K562 (cell line): ENCODE data around the gene LST1. TPM values are rescaled to one million over a fixed set of nuclear protein-coding genes. Genes with fewer than 3 reads are reported as not detected.
A peak's percentile ranks its signal among the peaks of the same experiment; 100 is the strongest.

ENCODE experiments used
- BHLHE40 ChIP-seq: IDR thresholded peaks from 2 replicates; pipeline ENCODE4 v1.6.1; 2011; ENCODE audit warnings: low read length, improper control_type of control experiment
- CBFA2T3 ChIP-seq: fragments of 450-650 bp; IDR thresholded peaks from 2 replicates; pipeline ENCODE4 v1.6.1; 2017
- CCAR2 ChIP-seq: fragments of 200-400 bp; formaldehyde crosslinking; IDR thresholded peaks from 2 replicates; pipeline ENCODE4 v1.6.1; 2017; ENCODE audit warnings: mild to moderate bottlenecking, low read depth, low read length
- CGGBP1 ChIP-seq: fragments of 250-450 bp; sonication (Bioruptor Pico); IDR thresholded peaks from 2 replicates; pipeline ENCODE4 v1.9.0; 2021; ENCODE audit warnings: mild to moderate bottlenecking
- CHD1 ChIP-seq: fragments of 200-600 bp; sonication (generic); IDR thresholded peaks from one replicate; pipeline ENCODE4 v1.6.1; 2012; ENCODE audit warnings: mild to moderate bottlenecking, moderate library complexity, low read length, inconsistent platforms
- ELF4 ChIP-seq: fragments of 450-650 bp; formaldehyde crosslinking; IDR thresholded peaks from 2 replicates; pipeline ENCODE4 v1.4.0; 2022; ENCODE audit warnings: missing genetic modification characterization
- EP400 ChIP-seq: fragments of 450-650 bp; IDR thresholded peaks from 2 replicates; pipeline ENCODE4 v1.6.1; 2017; ENCODE audit warnings: antibody characterized with exemption, mild to moderate bottlenecking, moderate library complexity
- HIVEP1 ChIP-seq: fragments of 250-450 bp; sonication (Bioruptor Pico); IDR thresholded peaks from 2 replicates; pipeline ENCODE4 v1.4.0; 2020; ENCODE audit warnings: mild to moderate bottlenecking
- IRF1 ChIP-seq: sonication (generic); formaldehyde crosslinking; IDR thresholded peaks from 2 replicates; pipeline ENCODE4 v1.8.0; 2022; ENCODE audit warnings: missing genetic modification reagents, mild to moderate bottlenecking, borderline replicate concordance
- LARP7 ChIP-seq: fragments of 450-650 bp; IDR thresholded peaks from 2 replicates; pipeline ENCODE4 v1.6.1; 2016
- LCOR ChIP-seq: sonication (generic); formaldehyde crosslinking; IDR thresholded peaks from 2 replicates; pipeline ENCODE4 v1.8.0; 2022; ENCODE audit warnings: mild to moderate bottlenecking, missing genetic modification reagents
- LEF1 ChIP-seq: fragments of 450-650 bp; IDR thresholded peaks from 2 replicates; pipeline ENCODE4 v1.6.1; 2016; ENCODE audit warnings: mild to moderate bottlenecking
- MIER1 ChIP-seq: fragments of 450-650 bp; IDR thresholded peaks from 2 replicates; pipeline ENCODE4 v1.6.1; 2016; ENCODE audit warnings: antibody characterized with exemption, mild to moderate bottlenecking, low read depth
- NKRF ChIP-seq: fragments of 450-650 bp; IDR thresholded peaks from 2 replicates; pipeline ENCODE4 v1.6.1; 2016; ENCODE audit warnings: borderline replicate concordance
- RBBP5 ChIP-seq: fragments of 200-600 bp; sonication (generic); IDR thresholded peaks from 2 replicates; pipeline ENCODE4 v1.6.1; 2012; ENCODE audit warnings: borderline replicate concordance, mild to moderate bottlenecking, low read length, control low read depth, inconsistent platforms; ENCODE audit not compliant: insufficient read depth, poor library complexity, severe bottlenecking
- RBM22 ChIP-seq: fragments of 200-400 bp; formaldehyde crosslinking; IDR thresholded peaks from 2 replicates; pipeline ENCODE4 v1.6.1; 2018; ENCODE audit warnings: low read length, low read depth; ENCODE audit not compliant: poor library complexity, severe bottlenecking
- RNF219 ChIP-seq: fragments of 250-450 bp; sonication (Bioruptor Pico); IDR thresholded peaks from 2 replicates; pipeline ENCODE4 v1.5.0; 2022; ENCODE audit warnings: mild to moderate bottlenecking
- SAP30 ChIP-seq: fragments of 200-600 bp; sonication (generic); IDR thresholded peaks from 2 replicates; pipeline ENCODE4 v1.6.1; 2012; ENCODE audit warnings: borderline replicate concordance, low read depth, mild to moderate bottlenecking, moderate library complexity, low read length, control low read depth, inconsistent platforms; ENCODE audit not compliant: insufficient read depth, poor library complexity, severe bottlenecking
- ZNF431 ChIP-seq: sonication (generic); formaldehyde crosslinking; IDR thresholded peaks from 2 replicates; pipeline ENCODE4 v1.8.0; 2022; ENCODE audit warnings: mild to moderate bottlenecking, missing genetic modification reagents
- ZNF449 ChIP-seq: fragments of 250-450 bp; sonication (Bioruptor Pico); IDR thresholded peaks from 2 replicates; pipeline ENCODE4 v1.8.0; 2022; ENCODE audit warnings: moderate library complexity, mild to moderate bottlenecking, inconsistent platforms
- ZNF696 ChIP-seq: fragments of 250-450 bp; sonication (Bioruptor Pico); conservative IDR thresholded peaks from 2 replicates; pipeline ENCODE4 v1.4.0; 2020; ENCODE audit warnings: mild to moderate bottlenecking, moderate library complexity
- polyA plus RNA-seq, 8 experiments: library from polyadenylated mRNA; depleted of rRNA in 4 of 8; stranded (reverse) in 5 of 8; unstranded in 3 of 8; fragments of >200 nt; fragmentation: Nextera tagmentation in 2 of 8; fragmentation: Illumina TruSeq in 1 of 8; extraction: Ambion mirVana in 2 of 8; extraction: Trizol in 1 of 8; gene quantifications; 2 replicates each; pipeline versions ENCODE4 v1.2.1 to v1.2.3, GENCODE V29; 2011 to 2014; ENCODE audit warnings: inconsistent platforms in 1 of 8, missing spikeins in 1 of 8
- total RNA-seq, 7 experiments: library from RNA; depleted of rRNA in 6 of 7; stranded (reverse); fragments of >200 nt in 6 of 7; fragmentation: Illumina TruSeq in 2 of 7; extraction: Trizol in 2 of 7; gene quantifications; 2 replicates each; pipeline versions ENCODE4 v1.2.1 to v1.2.3, GENCODE V29; 2011 to 2021; ENCODE audit warnings: low replicate concordance in 1 of 7

LST1 gene
- total and polyA plus RNA-seq, 9 of the 15 experiments (the other 6 are each of a cell fraction or from before 2014, with no cell fraction given): 0.82 to 7.8 (median 1.7) TPM

GRCh38 chr6:31541059-31541657 is 44.9 kb upstream of the LST1 start (continued):
- no peak for TF ChIP-seq BHLHE40
- TF ChIP-seq CCAR2: no peak
- TF ChIP-seq LEF1: peak; percentile 10; the same call in 1 of the 2 replicates
- no peak for TF ChIP-seq ELF4 (CRISPR knock-in tag)
- TF ChIP-seq NKRF: peak; percentile 71; the same call in 1 of the 2 replicates
- 0 out of 2 replicates have a peak, but pooled peaks have one; percentile 9 for TF ChIP-seq ZNF449 (CRISPR knock-in tag)
- TF ChIP-seq MIER1: peak; percentile 65; the same call in 1 of the 2 replicates
- TF ChIP-seq CBFA2T3: no peak
- TF ChIP-seq ZNF431: 0 out of 2 replicates have a peak, but pooled peaks have one; percentile 62
- TF ChIP-seq CGGBP1 (CRISPR knock-in tag): 0 out of 2 replicates have a peak, but pooled peaks have one; percentile 3
- peak; percentile 64; the same call in 1 of the 2 replicates for TF ChIP-seq RNF219
- no peak for TF ChIP-seq LARP7
- TF ChIP-seq SAP30: peak; percentile 21
- peak; percentile 13; the same call in 1 of the 2 replicates for TF ChIP-seq LCOR (CRISPR knock-in tag)
- no peak for TF ChIP-seq RBBP5
- peak; percentile 98 for TF ChIP-seq CHD1
- 0 out of 2 replicates have a peak, but pooled peaks have one; percentile 60 for TF ChIP-seq ZNF696 (CRISPR knock-in tag)
- no peak for TF ChIP-seq RBM22
- TF ChIP-seq EP400: no peak
- no peak for TF ChIP-seq IRF1 (CRISPR knock-in tag)
- TF ChIP-seq HIVEP1 (CRISPR knock-in tag): 0 out of 2 replicates have a peak, but pooled peaks have one; percentile 36
